Coronary artery (tissue), 2 donors: ENCODE results near the gene RGS9.

Experiments used
- DNase-seq: peaks from one replicate; pipeline ENCODE4 v3.0.0-alpha.2; 2017; ENCODE audit warnings: low spot score
- H3K27ac ChIP-seq, 2 donors: fragments of 200-600 bp; sonication (generic); one replicate each; pipeline ENCODE4 v1.5.1; 2016 to 2019
- H3K4me3 ChIP-seq: fragments of 200-600 bp; sonication (generic); 2 replicates; pipeline ENCODE4 v1.5.1; 2016; ENCODE audit warnings: mild to moderate bottlenecking, moderate library complexity
- TF ChIP-seq, protein P1 (sequence below): fragments of 200-600 bp; sonication (generic); IDR thresholded peaks from one replicate; pipeline ENCODE4 v1.5.1; 2019; ENCODE audit warnings: antibody characterized with exemption

The RGS9 gene

DNA sequence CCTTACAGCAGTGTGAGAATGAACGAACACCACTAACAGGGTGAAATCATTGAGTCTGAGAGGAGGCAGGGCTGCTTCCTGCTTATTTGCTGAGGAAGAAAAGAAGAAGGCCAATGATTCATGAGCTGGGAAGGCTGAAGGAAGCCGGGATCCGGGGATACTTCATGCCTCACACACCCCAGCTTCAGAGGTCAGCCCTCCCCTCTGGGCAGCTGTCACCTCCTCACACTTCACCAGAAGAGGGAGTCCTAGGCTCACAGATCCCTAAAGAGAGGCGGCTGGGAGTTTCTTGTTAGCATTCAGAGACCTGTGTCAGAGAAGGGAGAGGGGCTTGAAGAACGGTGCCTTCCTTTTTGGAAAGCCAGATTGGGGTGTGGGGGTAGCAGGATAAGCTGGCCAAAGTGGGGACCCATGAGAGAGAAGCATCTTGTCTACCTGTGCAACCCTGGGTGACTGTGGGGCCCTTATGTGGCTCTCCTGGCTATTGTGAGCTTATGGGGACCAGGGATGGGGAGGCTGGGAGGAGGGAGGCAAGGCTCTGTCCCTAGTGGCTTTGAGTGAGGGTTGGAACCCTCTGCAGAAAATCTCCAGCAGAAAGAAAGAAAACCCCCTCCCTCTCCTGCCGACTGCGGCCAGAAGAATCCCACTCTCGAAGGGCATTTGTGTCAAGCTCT is 94.6 kb downstream of the RGS9 start:
- TF ChIP-seq, protein P1, sequence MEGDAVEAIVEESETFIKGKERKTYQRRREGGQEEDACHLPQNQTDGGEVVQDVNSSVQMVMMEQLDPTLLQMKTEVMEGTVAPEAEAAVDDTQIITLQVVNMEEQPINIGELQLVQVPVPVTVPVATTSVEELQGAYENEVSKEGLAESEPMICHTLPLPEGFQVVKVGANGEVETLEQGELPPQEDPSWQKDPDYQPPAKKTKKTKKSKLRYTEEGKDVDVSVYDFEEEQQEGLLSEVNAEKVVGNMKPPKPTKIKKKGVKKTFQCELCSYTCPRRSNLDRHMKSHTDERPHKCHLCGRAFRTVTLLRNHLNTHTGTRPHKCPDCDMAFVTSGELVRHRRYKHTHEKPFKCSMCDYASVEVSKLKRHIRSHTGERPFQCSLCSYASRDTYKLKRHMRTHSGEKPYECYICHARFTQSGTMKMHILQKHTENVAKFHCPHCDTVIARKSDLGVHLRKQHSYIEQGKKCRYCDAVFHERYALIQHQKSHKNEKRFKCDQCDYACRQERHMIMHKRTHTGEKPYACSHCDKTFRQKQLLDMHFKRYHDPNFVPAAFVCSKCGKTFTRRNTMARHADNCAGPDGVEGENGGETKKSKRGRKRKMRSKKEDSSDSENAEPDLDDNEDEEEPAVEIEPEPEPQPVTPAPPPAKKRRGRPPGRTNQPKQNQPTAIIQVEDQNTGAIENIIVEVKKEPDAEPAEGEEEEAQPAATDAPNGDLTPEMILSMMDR, result no peak
- no peak for DNase-seq
- no peak overlapping the region for H3K4me3 ChIP-seq
- H3K27ac ChIP-seq, result no peak overlapping the region

DNA sequence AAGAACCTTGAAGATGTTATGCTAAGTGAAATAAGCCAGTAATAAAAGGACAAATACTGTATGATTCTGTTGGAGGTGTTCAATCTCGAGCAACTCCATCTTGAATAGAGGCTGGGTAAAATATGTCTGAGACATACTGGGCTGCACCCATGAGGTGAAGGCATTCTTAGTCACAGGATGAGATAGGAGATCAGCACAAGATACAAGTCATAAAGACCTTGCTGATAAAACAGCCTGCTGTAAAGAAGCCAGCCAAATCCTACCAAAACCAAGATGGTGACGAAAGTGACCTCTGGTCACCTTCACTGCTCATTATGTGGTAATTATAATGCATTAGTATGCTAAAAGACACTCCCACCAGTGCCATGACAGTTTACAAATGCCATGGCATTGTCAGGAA is 98.1 kb downstream of the RGS9 start:
- no peak for DNase-seq
- TF ChIP-seq, protein P1, result no peak
- Histone ChIP-seq H3K27ac (no peak overlapping the region), H3K4me3 (no peak overlapping the region)

GRCh38 chr17:65236321-65236720 is 99.2 kb downstream of the RGS9 start:
- H3K4me3 ChIP-seq, result no peak overlapping the region
- H3K27ac ChIP-seq, result no peak overlapping the region
- no peak for DNase-seq
- TF ChIP-seq, protein P1, result no peak

DNA sequence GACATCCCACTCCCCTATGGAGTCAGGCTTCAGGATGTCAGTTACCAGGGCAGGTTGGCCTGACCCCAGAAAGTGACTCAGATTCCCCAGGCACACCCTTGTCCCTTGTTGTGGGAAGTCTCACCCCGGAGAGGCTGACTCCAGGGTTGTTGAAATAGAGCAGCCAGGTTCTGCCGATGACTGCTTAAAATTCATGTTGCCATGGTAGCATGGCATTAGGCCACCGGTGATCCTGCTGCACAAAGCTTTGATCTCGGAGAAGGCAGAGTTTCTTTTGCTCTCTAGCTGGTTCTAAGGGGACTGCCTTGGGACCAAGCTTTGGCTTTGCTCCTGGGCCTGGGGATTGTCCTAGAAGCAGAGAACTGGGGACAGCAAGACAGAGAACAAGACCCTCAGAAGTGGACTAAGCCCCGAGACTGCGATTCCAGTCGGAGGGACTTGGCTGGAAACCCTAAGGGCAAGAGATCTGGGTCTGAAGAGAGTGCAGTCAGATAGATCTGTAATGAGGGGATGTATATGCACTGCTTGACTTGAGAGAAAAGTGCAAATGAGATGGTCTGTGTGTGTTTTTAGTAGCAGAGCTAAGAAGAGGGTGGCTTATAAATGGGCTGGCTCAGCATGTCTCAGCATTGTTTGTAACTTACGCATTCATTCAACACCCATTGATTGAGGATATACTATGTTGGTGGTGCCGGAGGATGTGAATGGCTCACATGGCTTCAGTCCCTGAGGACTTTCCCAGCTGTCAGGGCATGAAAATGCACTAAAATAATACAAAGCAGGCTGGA is 106.9 kb downstream of the RGS9 start:
- DNase-seq, result no peak
- TF ChIP-seq, protein P1, result no peak
- no peak overlapping the region for H3K27ac ChIP-seq
- H3K4me3 ChIP-seq, result no peak overlapping the region

DNA sequence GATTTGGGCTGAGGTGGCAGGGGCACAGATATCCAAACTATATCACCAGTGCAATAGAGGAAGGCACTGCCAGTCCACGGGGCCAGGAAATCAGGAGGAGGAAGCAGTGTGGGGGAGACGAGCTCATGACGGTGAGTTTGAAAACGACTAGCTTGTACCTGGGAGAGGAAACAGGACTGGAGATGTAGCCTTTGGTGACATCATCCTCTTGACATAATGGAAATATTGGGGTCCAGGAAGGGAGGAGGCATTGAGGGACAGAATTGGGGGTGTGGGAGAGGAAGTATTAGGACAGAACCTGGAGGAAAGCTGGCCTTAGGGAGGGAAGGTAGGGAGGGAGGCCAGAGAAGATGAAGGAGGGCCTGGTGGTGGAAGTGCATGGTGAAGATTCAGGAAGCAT is 109.1 kb downstream of the RGS9 start:
- H3K27ac ChIP-seq, result no peak overlapping the region
- TF ChIP-seq, protein P1, result no peak
- DNase-seq, result no peak
- no peak overlapping the region for H3K4me3 ChIP-seq

- no peak for DNase-seq
- no peak overlapping the region for H3K4me3 ChIP-seq
- TF ChIP-seq, protein P1, result no peak
- no peak overlapping the region for H3K27ac ChIP-seq
Observed at GRCh38 chr17:65249774-65250173, 112.6 kb downstream of the RGS9 start.

GRCh38 chr17:65254166-65254565 is 117.0 kb downstream of the RGS9 start:
- TF ChIP-seq, protein P1, result no peak
- no peak overlapping the region for H3K27ac ChIP-seq
- DNase-seq, result no peak
- H3K4me3 ChIP-seq, result no peak overlapping the region
